ENCODE data around the gene VIM. TPM values are rescaled to one million over a fixed set of nuclear protein-coding genes. Genes with fewer than 3 reads are reported as not detected.

Gene VIM
- total RNA-seq: 6,878 and 7,540 TPM in 2 replicates

GRCh38 chr10:17228091-17229015 is at the start of gene VIM:
Gene VIM, plus strand, starts transcription at chr10:17228241. Its CDS starts 1,182 bp downstream, at chr10:17229423.

GRCh38 chr10:17200912-17201793 is 26.9 kb upstream of the VIM start, which contains the start of gene TRDMT1:
Gene TRDMT1, minus strand, starts transcription at chr10:17201672. Its CDS starts 38 bp downstream, at chr10:17201634.

Other genes starting within 250 kb of the VIM start
- 0.16 and 0.25 TPM in 2 replicates for gene CUBN, start 98.4 kb upstream of the VIM start, total RNA-seq
- 2.7 and 5.7 TPM in 2 replicates for gene TRDMT1, start 26.6 kb upstream of the VIM start, total RNA-seq
- gene ST8SIA6, start 226.4 kb downstream of the VIM start, total RNA-seq: 0.49 and 1.3 TPM in 2 replicates

Measured in mesangial cell (primary cell).